ENCODE results near the gene ADAMTS7. TPM values are rescaled to one million over a fixed set of nuclear protein-coding genes. Genes with fewer than 3 reads are reported as not detected.

The ADAMTS7 gene
- total RNA-seq, 2 experiments from 2014 or later: 0.23 to 0.60 TPM

DNA sequence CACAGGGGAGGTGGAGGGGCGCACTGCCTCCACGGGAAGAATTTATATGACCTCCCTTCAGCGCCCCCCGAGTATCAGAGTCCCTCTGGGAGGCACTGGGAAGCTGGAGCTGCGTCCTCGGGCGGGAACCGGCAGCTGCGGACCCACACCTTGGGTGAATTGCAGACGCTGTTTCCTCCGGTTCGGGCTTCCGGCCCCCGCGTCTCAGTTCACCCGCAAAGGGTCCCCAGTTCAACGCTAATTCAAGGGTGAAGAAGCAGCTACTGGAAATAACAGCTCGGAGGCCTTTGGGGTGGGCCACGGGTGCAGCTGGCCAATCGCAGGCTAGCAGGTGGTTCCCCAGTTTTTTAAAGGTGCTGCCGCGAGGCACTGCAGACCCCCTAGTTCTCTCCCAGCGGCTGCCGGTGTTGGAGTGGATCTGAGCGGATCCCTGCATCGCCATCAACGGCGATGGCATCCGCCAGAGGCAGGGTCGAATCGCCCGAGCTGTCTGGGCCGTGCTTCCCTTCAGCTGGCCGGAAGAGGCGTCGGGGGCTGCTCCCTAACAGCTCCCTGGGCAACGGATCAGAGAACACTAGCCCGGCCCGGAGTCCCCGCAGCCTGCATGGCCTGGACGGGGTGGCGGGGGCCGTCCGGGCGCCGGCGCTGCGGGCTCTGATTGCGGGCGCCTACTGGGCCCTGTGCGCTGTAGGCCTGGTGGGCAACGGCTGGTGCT, 19.4 kb upstream of the ADAMTS7 start:
- DNase-seq (peak; percentile 12), ATAC-seq (peak; percentile 78)
- H3K9me3 Mint-ChIP-seq: no peaks in the 10 kb centered on the region
- CTCF ChIA-PET: interaction anchor here (1.2 to 1.5 kb wide), 2 partner anchors 12 to 20 kb away, joined by 3 read pairs; no protein-coding TSS in a partner anchor
- no peak overlapping the region for H3K27ac Mint-ChIP-seq
- H3K36me3 Mint-ChIP-seq (ENCODE audit: low read depth): no peaks in the 10 kb centered on the region
- POLR2A ChIA-PET: interaction anchor here (0.7 kb wide), 1 partner anchor 198 kb away, joined by 3 read pairs; no protein-coding TSS in a partner anchor
- peaks cover 5% of the 10 kb centered on the region for H3K27me3 Mint-ChIP-seq
- H3K4me3 Mint-ChIP-seq: peak overlapping the region; percentile 56
- no peak for TF ChIP-seq CTCF (IDR thresholded peaks at IDR 0.05)
- H3K4me1 Mint-ChIP-seq (ENCODE audit: low read depth): no peaks in the 10 kb centered on the region
- intact Hi-C loops (cut with micrococcal nuclease): no loop called here

- intact Hi-C loops (cut with micrococcal nuclease): no loop called here
- no peak for ATAC-seq
- H3K27me3 Mint-ChIP-seq: peaks cover 5% of the 10 kb centered on the region
- H3K4me1 Mint-ChIP-seq (ENCODE audit: low read depth): no peaks in the 10 kb centered on the region
- CTCF ChIA-PET: no interaction called here
- H3K36me3 Mint-ChIP-seq (ENCODE audit: low read depth): no peaks in the 10 kb centered on the region
- POLR2A ChIA-PET: no interaction called here
- DNase-seq: no peak
- no peak for TF ChIP-seq CTCF (IDR thresholded peaks at IDR 0.05)
- no peaks in the 10 kb centered on the region for H3K9me3 Mint-ChIP-seq
- no peak overlapping the region for H3K4me3 Mint-ChIP-seq
- H3K27ac Mint-ChIP-seq: no peak overlapping the region
Observed at GRCh38 chr15:78828920-78829319, 17.7 kb upstream of the ADAMTS7 start.

DNA sequence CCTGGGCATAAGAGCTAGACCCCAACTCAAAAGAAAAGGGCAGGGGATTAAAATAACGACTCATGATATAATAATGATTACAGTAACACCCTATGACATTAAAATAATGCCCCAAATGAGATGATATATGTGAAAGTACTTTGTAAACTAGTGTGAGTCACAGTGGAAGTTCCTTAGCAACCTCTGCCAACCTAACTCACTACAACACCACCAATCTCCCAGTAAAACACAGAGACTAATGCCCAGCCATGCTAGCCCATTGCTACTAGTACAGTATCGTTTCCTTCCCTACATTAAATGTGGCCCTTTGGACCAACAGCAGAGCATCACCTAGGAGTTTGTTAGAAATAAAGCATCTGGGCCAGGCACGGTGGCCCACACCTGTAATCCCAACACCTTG, 11.2 kb upstream of the ADAMTS7 start:
- CTCF ChIA-PET: interaction anchor here (0.8 to 1.4 kb wide), 2 partner anchors 11 to 14 kb away, joined by 3 read pairs; partner anchors contain the start of gene ADAMTS7
- H3K9me3 Mint-ChIP-seq: no peaks in the 10 kb centered on the region
- intact Hi-C loops (cut with micrococcal nuclease): no loop called here
- H3K27ac Mint-ChIP-seq: no peak overlapping the region
- no peak overlapping the region for H3K4me3 Mint-ChIP-seq
- no peaks in the 10 kb centered on the region for H3K36me3 Mint-ChIP-seq (ENCODE audit: low read depth)
- H3K27me3 Mint-ChIP-seq: peaks cover 1% of the 10 kb centered on the region
- DNase-seq: no peak
- POLR2A ChIA-PET: no interaction called here
- TF ChIP-seq CTCF (IDR thresholded peaks at IDR 0.05): no peak
- no peaks in the 10 kb centered on the region for H3K4me1 Mint-ChIP-seq (ENCODE audit: low read depth)
- no peak for ATAC-seq

- ATAC-seq (peak; percentile 29), DNase-seq (no peak)
- H3K4me3 Mint-ChIP-seq: peak overlapping the region; percentile 63
- peaks cover 3% of the 10 kb centered on the region for H3K9me3 Mint-ChIP-seq
- H3K27ac Mint-ChIP-seq: no peak overlapping the region
- peaks cover 39% of the 10 kb centered on the region for H3K27me3 Mint-ChIP-seq
- peaks cover 3% of the 10 kb centered on the region for H3K36me3 Mint-ChIP-seq (ENCODE audit: low read depth)
- intact Hi-C loops (cut with micrococcal nuclease): loop anchor here (10.0 kb wide), 1 partner anchor 47 kb away; no protein-coding TSS in a partner anchor
- no peak for TF ChIP-seq CTCF (IDR thresholded peaks at IDR 0.05)
- POLR2A ChIA-PET: interaction anchor here (0.6 to 0.8 kb wide), 2 partner anchors 10 to 239 kb away, joined by 3 read pairs; no protein-coding TSS in a partner anchor
- CTCF ChIA-PET: interaction anchor here (0.6 to 1.8 kb wide), 16 partner anchors 9 to 373 kb away, joined by 3 to 6 read pairs (median 4); no protein-coding TSS in a partner anchor
- H3K4me1 Mint-ChIP-seq (ENCODE audit: low read depth): peaks cover 6% of the 10 kb centered on the region
Observed at GRCh38 chr15:78811825-78812183, 540 bp upstream of the ADAMTS7 start.
